ENCODE data around the gene CACTIN. TPM values are rescaled to one million over a fixed set of nuclear protein-coding genes. Genes with fewer than 3 reads are reported as not detected.

The CACTIN gene
- total and polyA plus RNA-seq, 10 donors: 10.8 to 27.1 (median 21.8) TPM

GRCh38 chr19:3622224-3622623, 4.4 kb downstream of the CACTIN start:
- H3K36me3 ChIP-seq: peaks cover 0 to 69% (median 42%) of the 10 kb centered on the region in 6 donors
- no peaks in the 10 kb centered on the region for H3K27me3 ChIP-seq (replicated peaks in 1 of 7)
- no peak for DNase-seq
- TF ChIP-seq POLR2AphosphoS5 (IDR thresholded peaks at IDR 0.05): no peak
- TF ChIP-seq, protein P1, sequence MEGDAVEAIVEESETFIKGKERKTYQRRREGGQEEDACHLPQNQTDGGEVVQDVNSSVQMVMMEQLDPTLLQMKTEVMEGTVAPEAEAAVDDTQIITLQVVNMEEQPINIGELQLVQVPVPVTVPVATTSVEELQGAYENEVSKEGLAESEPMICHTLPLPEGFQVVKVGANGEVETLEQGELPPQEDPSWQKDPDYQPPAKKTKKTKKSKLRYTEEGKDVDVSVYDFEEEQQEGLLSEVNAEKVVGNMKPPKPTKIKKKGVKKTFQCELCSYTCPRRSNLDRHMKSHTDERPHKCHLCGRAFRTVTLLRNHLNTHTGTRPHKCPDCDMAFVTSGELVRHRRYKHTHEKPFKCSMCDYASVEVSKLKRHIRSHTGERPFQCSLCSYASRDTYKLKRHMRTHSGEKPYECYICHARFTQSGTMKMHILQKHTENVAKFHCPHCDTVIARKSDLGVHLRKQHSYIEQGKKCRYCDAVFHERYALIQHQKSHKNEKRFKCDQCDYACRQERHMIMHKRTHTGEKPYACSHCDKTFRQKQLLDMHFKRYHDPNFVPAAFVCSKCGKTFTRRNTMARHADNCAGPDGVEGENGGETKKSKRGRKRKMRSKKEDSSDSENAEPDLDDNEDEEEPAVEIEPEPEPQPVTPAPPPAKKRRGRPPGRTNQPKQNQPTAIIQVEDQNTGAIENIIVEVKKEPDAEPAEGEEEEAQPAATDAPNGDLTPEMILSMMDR (IDR thresholded peaks at IDR 0.05 in 8 of 11, conservative IDR thresholded peaks at IDR 0.05 in 3 of 11): no peak
- no peak for TF ChIP-seq POLR2A (IDR thresholded peaks at IDR 0.05)
- intact Hi-C loops (cut with DNase I; ENCODE audit: low total_unique reads): no loop called here
- no peak overlapping the region for H3K27ac ChIP-seq
- WGBS, 5 donors: 77 to 95% (median 88%) methylated on average over 12 of the region's 12 CpGs
- H3K4me3 ChIP-seq: no peak overlapping the region
- H3K4me1 ChIP-seq: peaks cover 12 to 58% (median 46%) of the 10 kb centered on the region in 6 donors
- no peaks in the 10 kb centered on the region for H3K9me3 ChIP-seq

- Histone ChIP-seq H3K27me3 (replicated peaks in 1 of 7) (no peaks in the 10 kb centered on the region), H3K4me1 (peaks cover 12 to 60% (median 47%) of the 10 kb centered on the region in 6 donors), H3K4me3 (no peak overlapping the region), H3K27ac (no peak overlapping the region), H3K36me3 (peaks cover 0 to 74% (median 42%) of the 10 kb centered on the region in 6 donors), H3K9me3 (no peaks in the 10 kb centered on the region)
- intact Hi-C loops (cut with DNase I; ENCODE audit: low total_unique reads): no loop called here
- WGBS, 5 donors: 89 to 95% (median 93%) methylated on average over 11 to 15 of the region's 15 CpGs
- peak in 1 of 3 donors; percentile 4 for TF ChIP-seq POLR2AphosphoS5 (IDR thresholded peaks at IDR 0.05)
- TF ChIP-seq, protein P1 (IDR thresholded peaks at IDR 0.05 in 8 of 11, conservative IDR thresholded peaks at IDR 0.05 in 3 of 11): no peak
- DNase-seq: no peak
Observed at GRCh38 chr19:3621689-3622088, 4.9 kb downstream of the CACTIN start.

DNA sequence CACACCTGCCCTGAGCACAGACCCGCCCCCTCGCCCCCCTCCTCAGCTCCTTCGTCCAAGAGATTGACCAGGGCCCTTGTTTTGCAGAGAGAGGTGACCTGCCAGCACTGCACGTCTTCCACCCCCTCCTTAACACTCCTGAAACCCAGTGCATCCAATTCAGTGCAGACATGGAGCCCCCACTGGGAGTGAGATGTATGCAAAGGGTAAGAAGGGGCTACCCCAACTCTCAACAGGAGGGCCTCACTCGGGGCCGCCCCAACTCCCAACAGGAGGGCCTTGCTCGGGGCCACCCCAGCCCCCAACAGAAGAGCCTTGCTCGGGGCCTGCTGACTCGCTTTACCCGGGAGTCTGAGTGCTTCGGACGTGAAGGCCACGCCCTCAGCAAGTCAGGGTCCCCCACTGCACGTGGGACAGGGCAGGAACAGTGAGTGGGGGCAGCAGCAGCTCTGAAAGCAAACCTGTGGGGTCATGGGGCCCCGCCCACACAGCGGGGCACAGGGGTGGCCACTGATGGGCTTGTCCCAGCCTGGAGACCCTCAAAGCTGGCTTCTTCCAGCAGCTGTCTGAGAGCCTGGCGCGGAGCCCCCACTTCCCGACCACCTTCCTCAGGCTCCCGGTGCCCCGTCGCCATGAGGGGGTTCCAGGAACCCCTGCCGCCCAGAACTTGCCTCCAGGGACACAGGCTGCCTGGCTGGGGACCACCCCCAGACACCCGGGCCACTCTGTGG, 5.6 kb downstream of the CACTIN start:
- WGBS, 5 donors: 84 to 91% (median 89%) methylated on average over 11 to 24 of the region's 24 CpGs
- Histone ChIP-seq H3K27me3 (replicated peaks in 1 of 7) (no peaks in the 10 kb centered on the region), H3K4me1 (peaks cover 12 to 59% (median 43%) of the 10 kb centered on the region in 6 donors), H3K36me3 (peaks cover 0 to 80% (median 42%) of the 10 kb centered on the region in 6 donors), H3K4me3 (no peak overlapping the region), H3K9me3 (no peaks in the 10 kb centered on the region), H3K27ac (no peak overlapping the region)
- no peak for DNase-seq
- intact Hi-C loops (cut with DNase I; ENCODE audit: low total_unique reads): no loop called here
- TF ChIP-seq POLR2A (IDR thresholded peaks at IDR 0.05) (no peak), POLR2AphosphoS5 (IDR thresholded peaks at IDR 0.05) (no peak)
- TF ChIP-seq, protein P1 (IDR thresholded peaks at IDR 0.05 in 8 of 11, conservative IDR thresholded peaks at IDR 0.05 in 3 of 11): no peak

- H3K9me3 ChIP-seq: no peaks in the 10 kb centered on the region
- TF ChIP-seq POLR2A (IDR thresholded peaks at IDR 0.05) (no peak), POLR2AphosphoS5 (IDR thresholded peaks at IDR 0.05) (peak in 2 of 3 donors; percentile 33 to 52)
- TF ChIP-seq, protein P1 (IDR thresholded peaks at IDR 0.05 in 8 of 11, conservative IDR thresholded peaks at IDR 0.05 in 3 of 11): no peak
Observed at GRCh38 chr19:3620145-3620816, 6.3 kb downstream of the CACTIN start.

More at GRCh38 chr19:3620145-3620816, 6.3 kb downstream of the CACTIN start:
- Histone ChIP-seq H3K4me3 (no peak overlapping the region), H3K4me1 (peaks cover 5 to 52% (median 39%) of the 10 kb centered on the region in 6 donors), H3K27ac (no peak overlapping the region), H3K27me3 (replicated peaks in 1 of 7) (no peaks in the 10 kb centered on the region), H3K36me3 (peaks cover 0 to 87% (median 42%) of the 10 kb centered on the region in 6 donors)
- DNase-seq: no peak
- WGBS, 5 donors: 86 to 88% (median 87%) methylated on average over 18 to 19 of the region's 19 CpGs
- intact Hi-C loops (cut with DNase I; ENCODE audit: low total_unique reads): no loop called here
